T1000 (cell line): Measurements from ENCODE around the gene TMEM81.

Experiments used
- DNase-seq: peaks from one replicate; lab custom pipeline; 2025; ENCODE audit warnings: mixed read lengths; lab: John Stamatoyannopoulos, UW

The TMEM81 gene

GRCh38 chr1:205084360-205084759, at the start of gene TMEM81:
TMEM81 (minus strand) TSS chr1:205084460; CDS start chr1:205084320, 140 bp downstream.
- no peak for DNase-seq

GRCh38 chr1:205133287-205133686, 49.0 kb upstream of the TMEM81 start:
- DNase-seq = no peak

GRCh38 chr1:205129447-205130029, 45.3 kb upstream of the TMEM81 start:
- DNase-seq = no peak

GRCh38 chr1:205128050-205128449, 43.8 kb upstream of the TMEM81 start:
- DNase-seq = no peak

- no peak for DNase-seq
Observed at GRCh38 chr1:205127646-205128045, 43.4 kb upstream of the TMEM81 start.

GRCh38 chr1:205124726-205125125, 40.5 kb upstream of the TMEM81 start:
- DNase-seq = no peak

- no peak for DNase-seq
Observed at GRCh38 chr1:205122489-205122882, 38.2 kb upstream of the TMEM81 start.

- peak; percentile 96 for DNase-seq
Observed at GRCh38 chr1:205121660-205122488, 37.6 kb upstream of the TMEM81 start, which contains the start of gene RBBP5. RBBP5 (minus strand) TSS chr1:205121978; CDS start chr1:205121873, 105 bp downstream.

- no peak for DNase-seq
Observed at GRCh38 chr1:205118752-205119151, 34.5 kb upstream of the TMEM81 start.

- DNase-seq = no peak
Observed at GRCh38 chr1:205111354-205111753, 27.1 kb upstream of the TMEM81 start.

- DNase-seq = no peak
Observed at GRCh38 chr1:205109711-205110110, 25.5 kb upstream of the TMEM81 start.

GRCh38 chr1:205109269-205109668, 25.0 kb upstream of the TMEM81 start:
- no peak for DNase-seq

- DNase-seq = no peak
Observed at GRCh38 chr1:205108464-205108863, 24.2 kb upstream of the TMEM81 start.

GRCh38 chr1:205107327-205107726, 23.1 kb upstream of the TMEM81 start:
- no peak for DNase-seq

GRCh38 chr1:205102404-205102803, 18.1 kb upstream of the TMEM81 start:
- DNase-seq = no peak

GRCh38 chr1:205098242-205098641, 14.0 kb upstream of the TMEM81 start:
- no peak for DNase-seq

GRCh38 chr1:205095422-205095821, 11.2 kb upstream of the TMEM81 start:
- DNase-seq = no peak

GRCh38 chr1:205091043-205091740, 6.9 kb upstream of the TMEM81 start:
- DNase-seq = no peak

GRCh38 chr1:205088341-205088740, 4.1 kb upstream of the TMEM81 start:
- DNase-seq = no peak

- no peak for DNase-seq
Observed at GRCh38 chr1:205082431-205082830, 1.8 kb downstream of the TMEM81 start.

- no peak for DNase-seq
Observed at GRCh38 chr1:205077934-205078311, 6.3 kb downstream of the TMEM81 start.

- no peak for DNase-seq
Observed at GRCh38 chr1:205077158-205077933, 6.9 kb downstream of the TMEM81 start.
